ENCODE measurements around the gene ANKRD37.

DNA sequence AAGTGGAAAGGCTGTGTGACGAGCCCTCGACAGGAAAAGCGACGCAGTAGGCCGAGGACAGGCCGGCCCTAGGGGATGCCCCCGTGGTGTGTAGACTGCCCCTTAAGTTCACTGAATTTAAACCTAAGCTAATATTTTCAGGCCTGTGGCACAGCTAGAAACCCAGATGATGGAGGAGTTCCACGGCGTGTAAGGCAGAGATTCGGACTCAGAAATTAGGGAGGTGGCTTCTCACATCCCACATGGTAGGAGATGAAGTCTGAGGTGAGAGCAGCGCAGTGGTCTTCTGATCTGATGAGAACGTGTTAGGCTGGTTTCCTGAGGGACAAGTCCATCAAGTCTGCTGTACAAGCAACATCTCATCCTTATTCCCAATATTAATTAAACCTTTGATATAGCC is 8.7 kb upstream of the ANKRD37 start:
- TF ChIP-seq, protein P1, sequence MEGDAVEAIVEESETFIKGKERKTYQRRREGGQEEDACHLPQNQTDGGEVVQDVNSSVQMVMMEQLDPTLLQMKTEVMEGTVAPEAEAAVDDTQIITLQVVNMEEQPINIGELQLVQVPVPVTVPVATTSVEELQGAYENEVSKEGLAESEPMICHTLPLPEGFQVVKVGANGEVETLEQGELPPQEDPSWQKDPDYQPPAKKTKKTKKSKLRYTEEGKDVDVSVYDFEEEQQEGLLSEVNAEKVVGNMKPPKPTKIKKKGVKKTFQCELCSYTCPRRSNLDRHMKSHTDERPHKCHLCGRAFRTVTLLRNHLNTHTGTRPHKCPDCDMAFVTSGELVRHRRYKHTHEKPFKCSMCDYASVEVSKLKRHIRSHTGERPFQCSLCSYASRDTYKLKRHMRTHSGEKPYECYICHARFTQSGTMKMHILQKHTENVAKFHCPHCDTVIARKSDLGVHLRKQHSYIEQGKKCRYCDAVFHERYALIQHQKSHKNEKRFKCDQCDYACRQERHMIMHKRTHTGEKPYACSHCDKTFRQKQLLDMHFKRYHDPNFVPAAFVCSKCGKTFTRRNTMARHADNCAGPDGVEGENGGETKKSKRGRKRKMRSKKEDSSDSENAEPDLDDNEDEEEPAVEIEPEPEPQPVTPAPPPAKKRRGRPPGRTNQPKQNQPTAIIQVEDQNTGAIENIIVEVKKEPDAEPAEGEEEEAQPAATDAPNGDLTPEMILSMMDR (IDR thresholded peaks at IDR 0.05) = no peak
- no peak for TF ChIP-seq POLR2A (IDR thresholded peaks at IDR 0.05)
